Thoracic aorta (tissue), 2 donors: ENCODE measurements around the gene CFAP54. TPM values are rescaled to one million over a fixed set of nuclear protein-coding genes. Genes with fewer than 3 reads are reported as not detected.
"Not testable (repeated sequence)": the region's sequence is repeated elsewhere in the genome, so short reads cannot be mapped to it uniquely, and the experiment has no call there.

Source experiments
- ATAC-seq: fragments of 150-250 bp; one replicate; pipeline ENCODE4 v1.8.0; 2017; ENCODE audit warnings: low read depth; ENCODE audit not compliant: insufficient number of reproducible peaks, low FRiP score
- DNase-seq: peaks from one replicate; pipeline ENCODE4 v3.0.0-alpha.2; 2020; ENCODE audit warnings: low spot score
- H3K27ac ChIP-seq, 2 donors: fragments of 200-600 bp; sonication (generic); 1 replicate in 1 of 2; 2 replicates in 1 of 2; pipeline ENCODE4 v1.5.1; 2016; ENCODE audit warnings: mild to moderate bottlenecking in 2 of 2, moderate library complexity in 2 of 2
- H3K27me3 ChIP-seq: fragments of 200-600 bp; sonication (generic); replicated peaks from 2 replicates; pipeline ENCODE4 v1.6.0; 2016; ENCODE audit warnings: mild to moderate bottlenecking; ENCODE audit not compliant: insufficient read depth
- H3K36me3 ChIP-seq: fragments of 200-600 bp; sonication (generic); one replicate; pipeline ENCODE4 v1.5.1; 2016
- H3K4me1 ChIP-seq, 2 donors: fragments of 200-600 bp; sonication (generic); 1 replicate in 1 of 2; 2 replicates in 1 of 2; pipeline versions ENCODE4 v1.5.1 to v1.6.0; 2016; ENCODE audit warnings: low read depth in 2 of 2, mild to moderate bottlenecking in 1 of 2; ENCODE audit not compliant: control insufficient read depth in 1 of 2
- H3K4me3 ChIP-seq: fragments of 200-600 bp; sonication (generic); 2 replicates; pipeline ENCODE4 v1.5.1; 2016; ENCODE audit warnings: mild to moderate bottlenecking
- H3K9me3 ChIP-seq: fragments of 200-600 bp; sonication (generic); 2 replicates; pipeline ENCODE4 v1.5.1; 2016
- total RNA-seq, 2 donors: library from RNA; depleted of rRNA; stranded (reverse); fragments of >200 nt; gene quantifications; one replicate each; pipeline versions ENCODE4 v1.1.0 to v1.2.3, GENCODE V29; 2016
- TF ChIP-seq, protein P1 (sequence below): fragments of 200-600 bp; sonication (generic); IDR thresholded peaks from one replicate; pipeline ENCODE4 v1.5.1; 2019; ENCODE audit warnings: antibody characterized with exemption

The CFAP54 gene
- total RNA-seq, 2 donors from 2014 or later, result 1.1 to 4.2 TPM

- TF ChIP-seq, protein P1, sequence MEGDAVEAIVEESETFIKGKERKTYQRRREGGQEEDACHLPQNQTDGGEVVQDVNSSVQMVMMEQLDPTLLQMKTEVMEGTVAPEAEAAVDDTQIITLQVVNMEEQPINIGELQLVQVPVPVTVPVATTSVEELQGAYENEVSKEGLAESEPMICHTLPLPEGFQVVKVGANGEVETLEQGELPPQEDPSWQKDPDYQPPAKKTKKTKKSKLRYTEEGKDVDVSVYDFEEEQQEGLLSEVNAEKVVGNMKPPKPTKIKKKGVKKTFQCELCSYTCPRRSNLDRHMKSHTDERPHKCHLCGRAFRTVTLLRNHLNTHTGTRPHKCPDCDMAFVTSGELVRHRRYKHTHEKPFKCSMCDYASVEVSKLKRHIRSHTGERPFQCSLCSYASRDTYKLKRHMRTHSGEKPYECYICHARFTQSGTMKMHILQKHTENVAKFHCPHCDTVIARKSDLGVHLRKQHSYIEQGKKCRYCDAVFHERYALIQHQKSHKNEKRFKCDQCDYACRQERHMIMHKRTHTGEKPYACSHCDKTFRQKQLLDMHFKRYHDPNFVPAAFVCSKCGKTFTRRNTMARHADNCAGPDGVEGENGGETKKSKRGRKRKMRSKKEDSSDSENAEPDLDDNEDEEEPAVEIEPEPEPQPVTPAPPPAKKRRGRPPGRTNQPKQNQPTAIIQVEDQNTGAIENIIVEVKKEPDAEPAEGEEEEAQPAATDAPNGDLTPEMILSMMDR, result no peak
- DNase-seq, result no peak
Measured at GRCh38 chr12:96482086-96482485, 7.3 kb upstream of the CFAP54 start.

DNA sequence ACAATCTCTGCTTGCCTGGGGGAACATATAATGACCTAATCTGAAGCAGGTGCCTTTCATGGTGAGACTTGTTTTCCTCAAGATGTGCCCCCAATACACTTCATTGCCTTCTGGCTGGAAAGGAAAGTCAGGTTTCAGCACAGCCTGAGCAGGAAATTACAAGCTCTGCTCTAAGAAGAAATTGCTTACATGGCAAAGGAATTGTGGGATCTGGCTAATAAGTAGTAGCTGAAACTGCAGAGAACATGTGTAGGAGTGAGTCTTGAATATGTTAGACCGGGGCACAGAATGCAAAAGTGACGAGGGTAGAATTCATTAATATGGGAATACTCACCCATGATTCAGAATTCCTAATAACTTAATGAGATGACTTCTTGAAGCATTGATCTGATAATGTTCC lies 6.3 kb upstream of the CFAP54 start:
- no peak overlapping the region for H3K4me3 ChIP-seq
- ATAC-seq (no peak), DNase-seq (no peak)
- H3K27ac ChIP-seq, result no peak overlapping the region
- no peaks in the 10 kb centered on the region for H3K27me3 ChIP-seq
- no peaks in the 10 kb centered on the region for H3K36me3 ChIP-seq
- H3K9me3 ChIP-seq, result no peaks in the 10 kb centered on the region
- H3K4me1 ChIP-seq, result no peaks in the 10 kb centered on the region
- TF ChIP-seq, protein P1, result no peak

More at GRCh38 chr12:96482086-96482485, 7.3 kb upstream of the CFAP54 start:
- Histone ChIP-seq H3K9me3 (no peaks in the 10 kb centered on the region), H3K4me3 (no peak overlapping the region), H3K27me3 (no peaks in the 10 kb centered on the region), H3K36me3 (no peaks in the 10 kb centered on the region), H3K4me1 (no peaks in the 10 kb centered on the region), H3K27ac (no peak overlapping the region)
- no peak for ATAC-seq

- DNase-seq (no peak), ATAC-seq (no peak)
- Histone ChIP-seq H3K27me3 (no peaks in the 10 kb centered on the region), H3K27ac (no peak overlapping the region), H3K4me1 (peaks cover 0 to 5% of the 10 kb centered on the region in 2 donors), H3K4me3 (no peak overlapping the region), H3K9me3 (no peaks in the 10 kb centered on the region), H3K36me3 (no peaks in the 10 kb centered on the region)
- TF ChIP-seq, protein P1, result no peak
Measured at GRCh38 chr12:96486751-96487613, 2.4 kb upstream of the CFAP54 start.

DNA sequence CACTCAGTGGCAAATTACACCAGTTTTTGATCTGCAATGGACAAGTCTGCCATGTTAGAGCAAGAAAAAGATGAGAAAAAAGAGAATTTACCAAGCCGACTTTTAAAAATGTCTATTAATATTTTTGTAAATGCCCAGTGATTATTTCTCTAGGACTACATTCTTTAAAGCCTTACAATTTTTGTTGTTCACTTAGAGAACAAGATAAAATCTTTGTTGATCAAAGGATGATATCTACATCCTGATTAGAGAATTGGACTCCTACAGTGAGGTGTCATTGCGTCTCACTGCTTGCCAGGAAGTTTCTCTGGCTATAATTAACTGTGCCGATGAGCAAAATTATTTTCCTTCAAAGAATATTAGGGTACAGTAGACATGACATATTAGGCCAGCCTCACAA lies 1.7 kb upstream of the CFAP54 start:
- ATAC-seq (no peak), DNase-seq (no peak)
- Histone ChIP-seq H3K27ac (no peak overlapping the region), H3K4me3 (no peak overlapping the region), H3K27me3 (no peaks in the 10 kb centered on the region), H3K9me3 (no peaks in the 10 kb centered on the region), H3K36me3 (no peaks in the 10 kb centered on the region), H3K4me1 (peaks cover 0 to 5% of the 10 kb centered on the region in 2 donors)
- TF ChIP-seq, protein P1, result no peak

DNA sequence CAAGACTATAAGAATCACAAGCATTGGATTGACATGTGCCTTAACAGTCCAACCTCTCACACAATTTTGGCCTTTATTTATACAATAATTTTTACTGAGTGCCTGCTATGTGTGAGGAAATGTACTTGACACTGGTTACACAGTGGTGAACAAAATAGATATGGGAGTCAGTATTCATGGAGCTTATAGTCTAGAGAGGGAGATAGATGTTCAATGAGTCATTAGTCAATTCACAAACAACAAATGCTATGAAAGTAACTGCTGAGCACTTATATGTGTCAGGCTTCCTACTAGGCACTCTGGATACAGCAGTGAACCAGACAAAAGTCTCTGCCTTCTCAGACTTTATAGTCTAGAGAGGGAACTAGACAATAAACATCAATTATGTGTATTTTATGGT lies 3.7 kb downstream of the CFAP54 start:
- Histone ChIP-seq H3K27me3 (no peaks in the 10 kb centered on the region), H3K9me3 (no peaks in the 10 kb centered on the region), H3K4me3 (no peak overlapping the region), H3K36me3 (no peaks in the 10 kb centered on the region), H3K4me1 (peaks cover 0 to 5% of the 10 kb centered on the region in 2 donors), H3K27ac (no peak overlapping the region)
- TF ChIP-seq, protein P1, result no peak
- ATAC-seq, result no peak
- no peak for DNase-seq

- H3K4me3 ChIP-seq, H3K36me3 ChIP-seq, H3K4me1 ChIP-seq, ATAC-seq, H3K27ac ChIP-seq, DNase-seq, H3K27me3 ChIP-seq, H3K9me3 ChIP-seq: not testable (repeated sequence)
Measured at GRCh38 chr12:96494154-96494553, 4.8 kb downstream of the CFAP54 start.
